NCI-H345 treated with DMSO at 0.1 percent for 48 hours (cell line): ENCODE results near the gene XIAP.
"Not testable (repeated sequence)": the region's sequence is repeated elsewhere in the genome, so short reads cannot be mapped to it uniquely, and the experiment has no call there.

ENCODE experiments used
- DNase-seq: peaks from one replicate; lab custom pipeline; 2025; ENCODE audit not compliant: unreplicated experiment; lab: John Stamatoyannopoulos, UW

The XIAP gene

DNA sequence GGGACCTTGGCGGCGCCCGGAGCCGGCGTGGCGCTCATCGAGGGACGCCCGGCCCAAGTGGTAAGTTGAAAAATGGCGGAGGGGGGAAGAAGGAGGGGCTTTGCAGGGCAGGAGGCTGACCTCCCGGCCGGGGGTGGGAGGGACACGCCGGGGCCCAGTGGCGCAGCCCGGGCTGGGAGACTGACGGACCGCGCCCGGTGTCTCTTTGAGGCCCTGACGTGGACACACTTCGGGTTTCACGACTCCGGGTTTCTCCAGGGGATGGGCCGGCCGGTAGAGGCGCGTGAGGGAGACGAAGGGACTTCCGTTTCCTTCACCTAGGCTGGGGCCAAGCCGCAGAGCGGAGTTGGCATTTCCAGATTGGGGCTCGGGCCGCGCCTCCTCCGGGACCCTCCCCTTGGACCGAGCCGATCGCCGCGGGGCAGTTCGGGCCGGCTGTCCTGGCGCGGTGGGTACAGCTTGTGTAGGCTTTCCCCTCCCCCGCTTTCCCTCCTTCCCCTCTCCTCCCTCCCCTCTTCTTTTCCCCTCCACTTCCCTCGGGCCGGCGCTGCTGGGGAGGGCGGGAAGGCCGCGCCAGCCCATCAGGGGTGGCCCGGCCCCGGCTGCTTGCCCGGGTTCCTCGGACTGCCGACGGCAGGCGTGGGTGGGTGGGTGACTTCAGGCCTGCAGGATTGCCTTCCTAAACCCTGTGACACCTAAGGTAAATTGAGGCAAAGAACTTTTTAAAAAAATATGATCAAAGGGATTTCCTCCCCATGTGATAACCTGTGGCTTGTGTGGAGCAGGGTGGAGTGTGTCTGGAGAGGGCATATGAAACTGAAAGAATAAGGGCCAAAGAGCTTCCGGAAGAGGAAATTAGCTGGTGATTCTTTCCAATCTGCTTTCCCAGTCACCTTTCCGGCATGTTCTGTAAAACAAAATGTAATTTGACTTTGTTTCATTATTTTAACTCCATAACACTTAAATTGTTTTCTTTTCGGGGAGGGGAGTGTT lies at the start of gene XIAP:
Gene XIAP, plus strand, starts transcription at position 208 of the 993 bp plus-strand sequence. CDS start 25,610 bp downstream, outside the sequence.
- peak; percentile 32 for DNase-seq

- DNase-seq = no peak
Measured at GRCh38 chrX:123814343-123814742, 45.5 kb upstream of the XIAP start.

DNA sequence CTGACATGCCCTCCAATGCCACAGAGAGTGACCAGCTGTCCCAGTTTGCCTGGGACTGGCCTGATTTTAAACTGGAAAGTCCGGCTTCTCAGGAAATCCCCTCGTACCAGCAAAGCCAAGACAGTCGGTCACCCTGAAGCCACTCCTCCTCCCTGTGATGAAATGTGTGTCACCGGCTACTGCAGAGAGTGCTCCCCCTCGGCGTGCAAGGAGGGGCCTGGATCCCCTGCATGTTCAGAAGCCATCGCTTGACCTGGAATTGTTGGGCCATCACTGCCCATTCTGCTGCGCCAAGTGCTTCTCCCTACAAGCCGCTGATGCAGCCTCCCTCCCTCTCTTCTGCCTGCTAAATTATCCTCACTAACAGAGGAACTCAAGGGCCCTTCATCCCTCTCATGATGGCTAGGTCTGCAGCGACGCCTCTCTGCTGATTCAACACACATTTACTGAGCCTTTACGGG lies 44.9 kb upstream of the XIAP start:
- DNase-seq = peak; percentile 12

DNA sequence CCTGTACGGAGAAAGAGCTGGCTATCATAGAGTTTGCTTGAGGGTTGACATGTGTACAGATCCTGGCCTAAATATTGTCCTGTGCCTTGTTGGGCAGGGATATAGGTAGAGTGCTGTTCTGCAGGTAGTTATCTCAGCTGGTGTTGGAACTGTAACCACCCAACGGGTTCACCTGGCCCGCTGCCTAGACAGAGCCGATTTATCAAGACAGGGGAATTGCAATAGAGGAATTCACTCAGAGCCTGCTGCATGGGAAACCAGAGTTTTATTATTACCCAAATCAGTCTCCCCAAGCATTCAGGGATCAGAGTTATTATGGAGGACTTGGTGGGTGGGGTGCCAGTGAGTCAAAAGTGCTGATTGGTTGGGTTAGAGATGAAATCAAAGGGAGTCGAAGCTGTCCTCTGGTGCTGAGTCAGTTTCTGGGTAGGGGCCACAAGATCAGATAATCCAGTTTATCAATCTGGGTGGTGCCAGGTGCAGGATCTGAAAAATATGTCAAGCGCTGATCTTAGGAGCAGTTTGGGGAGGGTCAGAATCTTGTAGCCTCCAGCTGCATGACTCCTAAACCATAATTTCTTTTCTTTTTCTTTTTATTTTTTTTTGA lies 42.5 kb upstream of the XIAP start:
- DNase-seq = no peak

- no peak for DNase-seq
Measured at GRCh38 chrX:123818243-123818642, 41.6 kb upstream of the XIAP start.

DNA sequence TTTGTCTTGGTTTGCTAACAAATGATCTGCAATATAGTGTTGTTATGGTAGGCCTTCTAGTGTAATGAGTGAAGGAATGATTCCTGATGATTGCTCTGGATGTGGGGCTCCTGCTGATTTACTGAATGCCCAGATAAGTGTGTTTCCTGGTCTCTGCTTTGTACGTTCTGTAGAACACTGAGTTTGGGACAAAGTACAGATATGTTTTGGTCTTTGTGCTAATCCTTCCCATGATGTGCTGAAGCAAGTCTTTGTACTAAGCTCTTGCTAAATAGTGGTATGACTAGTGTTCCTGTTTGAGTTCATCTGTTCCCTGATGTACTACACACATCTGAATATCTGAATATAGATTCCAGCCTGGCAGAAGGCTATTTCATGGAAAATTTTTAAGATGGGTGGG lies 36.9 kb upstream of the XIAP start:
- no peak for DNase-seq

GRCh38 chrX:123830309-123830708 lies 29.5 kb upstream of the XIAP start:
- no peak for DNase-seq

DNA sequence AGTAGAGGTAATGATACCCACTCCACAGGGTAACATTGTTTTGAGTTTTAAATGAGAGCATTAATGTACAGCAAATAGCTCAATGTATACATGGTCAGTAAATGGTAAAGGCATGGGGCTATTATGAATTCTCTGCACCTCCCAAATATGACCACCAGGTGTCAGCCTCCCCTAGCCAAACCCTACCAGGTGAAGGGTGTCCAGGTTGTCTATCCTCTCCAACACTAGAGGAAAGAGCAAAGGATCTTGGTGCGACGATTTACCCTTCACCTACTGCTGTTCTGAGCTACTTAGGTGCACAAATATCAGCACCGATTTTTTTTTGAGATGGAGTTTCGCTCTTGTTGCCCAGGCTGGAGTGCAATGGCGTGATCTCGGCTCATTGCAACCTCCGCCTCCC lies 26.5 kb upstream of the XIAP start:
- peak; percentile 35 for DNase-seq

DNA sequence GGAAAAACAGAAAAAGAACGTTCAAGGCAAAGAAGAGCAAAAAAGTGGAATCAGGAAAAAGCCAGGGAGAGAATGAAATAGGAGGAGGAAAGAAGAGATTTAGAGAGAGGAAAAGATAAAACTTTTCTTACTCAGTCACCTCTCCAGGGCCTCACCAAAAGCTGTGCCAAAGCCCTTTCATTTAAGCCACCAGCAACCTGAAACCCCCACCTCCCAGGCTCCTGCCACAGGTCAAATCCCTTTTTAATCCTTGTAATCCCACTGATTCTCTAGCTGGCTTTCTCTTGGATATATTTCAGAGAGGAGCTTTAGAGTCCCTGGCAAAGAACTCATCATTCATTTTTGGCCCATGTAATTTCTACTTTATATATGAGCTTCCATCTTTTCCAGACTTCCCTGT lies 25.7 kb upstream of the XIAP start:
- no peak for DNase-seq

DNA sequence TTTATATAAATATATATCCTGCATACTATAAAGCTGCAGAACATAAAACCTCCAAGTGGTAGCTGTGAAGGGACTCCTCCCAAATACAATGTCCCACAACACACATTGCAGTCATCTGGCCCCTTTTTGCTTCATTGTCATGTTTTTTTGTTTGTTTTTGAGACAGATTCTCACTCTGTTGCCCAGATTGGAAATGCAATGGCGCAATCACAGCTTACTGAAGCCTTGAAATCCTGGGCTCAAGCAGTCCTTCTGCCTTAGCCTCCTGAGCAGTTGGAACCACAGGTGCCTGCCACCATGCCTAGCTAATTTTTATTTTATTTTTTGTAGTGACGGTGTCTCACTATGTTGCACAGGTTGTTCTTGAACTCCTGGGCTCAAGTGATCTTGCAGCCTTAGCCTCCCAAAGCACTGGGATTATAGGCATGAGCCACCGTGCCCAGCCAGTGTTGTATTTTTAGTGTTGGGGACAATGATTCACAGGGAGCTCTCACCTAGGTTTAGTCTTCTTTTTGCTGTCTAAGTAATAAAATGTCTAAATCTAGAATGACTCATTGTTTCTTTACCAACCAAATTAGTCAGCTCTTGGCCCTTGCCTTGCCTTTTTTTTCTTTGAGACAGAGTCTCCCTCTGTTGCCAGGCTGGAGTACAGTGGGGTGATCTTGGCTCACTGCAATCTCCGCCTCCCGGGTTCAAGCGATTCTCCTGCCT lies 24.0 kb upstream of the XIAP start:
- no peak for DNase-seq

GRCh38 chrX:123845129-123845528 lies 14.7 kb upstream of the XIAP start:
- not testable (repeated sequence) for DNase-seq

GRCh38 chrX:123846577-123847038 lies 13.2 kb upstream of the XIAP start:
- no peak for DNase-seq

GRCh38 chrX:123847056-123847455 lies 12.8 kb upstream of the XIAP start:
- no peak for DNase-seq

DNA sequence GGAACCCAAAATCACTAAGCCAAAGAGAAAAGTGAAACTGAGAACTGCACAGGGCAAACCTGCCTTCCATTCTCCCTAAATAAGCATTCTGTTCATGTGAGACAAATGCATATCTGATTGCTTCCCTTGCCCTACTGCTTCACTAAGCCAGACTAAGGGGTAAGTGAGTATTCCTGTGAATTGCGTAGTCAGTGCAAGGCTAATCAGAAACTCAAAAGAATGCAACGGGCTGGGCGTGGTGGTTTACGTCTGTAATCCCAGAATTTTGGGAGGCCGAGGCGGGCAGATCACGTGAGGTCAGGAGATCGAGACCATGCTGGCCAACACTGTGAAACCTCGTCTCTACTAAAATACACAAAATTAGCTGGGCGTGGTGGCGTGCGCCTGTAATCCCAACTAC lies 10.8 kb upstream of the XIAP start:
- DNase-seq = no peak

DNA sequence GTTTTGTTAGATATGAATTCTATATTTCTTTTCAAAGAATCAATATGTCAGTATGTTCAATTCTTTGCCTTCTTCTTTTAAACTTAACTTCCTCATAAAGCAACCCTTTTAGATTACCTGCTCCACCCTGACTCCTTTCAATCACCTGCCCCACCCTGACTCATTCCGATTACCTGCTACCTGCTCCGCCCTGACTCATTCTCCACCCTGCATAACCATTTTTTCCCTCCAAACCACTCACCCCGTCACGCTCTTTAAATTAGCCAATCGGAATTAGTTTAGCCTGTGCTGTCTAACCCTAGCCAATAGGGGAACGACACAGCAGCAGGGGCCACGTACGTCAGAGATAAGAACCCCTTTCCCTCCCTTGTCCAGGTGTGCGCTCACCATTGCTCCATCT lies 9.9 kb upstream of the XIAP start:
- DNase-seq = not testable (repeated sequence)

- no peak for DNase-seq
Measured at GRCh38 chrX:123851079-123851478, 8.8 kb upstream of the XIAP start.

GRCh38 chrX:123854329-123854728 lies 5.5 kb upstream of the XIAP start:
- no peak for DNase-seq

GRCh38 chrX:123859409-123859845 lies 426 bp upstream of the XIAP start:
- peak; percentile 65 for DNase-seq

GRCh38 chrX:123860983-123861382 lies 1.1 kb downstream of the XIAP start:
- peak; percentile 9 for DNase-seq

DNA sequence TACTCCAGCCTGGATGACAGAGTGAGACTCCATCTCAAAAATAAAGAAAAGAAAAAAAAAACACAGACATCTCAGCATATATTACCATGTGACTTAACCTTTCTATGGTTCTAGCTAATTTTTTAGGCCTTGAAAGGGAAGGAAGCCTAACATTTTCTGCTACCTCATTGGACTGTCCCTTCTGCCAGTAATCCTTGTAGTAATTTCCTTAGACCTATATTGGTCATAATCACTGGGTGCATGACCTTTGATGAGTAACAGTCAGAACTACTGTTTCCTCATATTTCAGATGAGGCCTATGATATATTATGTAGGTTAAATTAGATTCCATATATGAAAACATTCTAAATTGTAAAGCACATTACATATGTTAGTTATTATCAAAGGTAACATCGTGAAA lies 9.6 kb downstream of the XIAP start:
- DNase-seq = no peak

- DNase-seq = no peak
Measured at GRCh38 chrX:123871309-123871708, 11.5 kb downstream of the XIAP start.
